Suppressor macrophage (primary cell): ENCODE measurements around the gene ESYT1.

Source experiments
- DNase-seq, 4 experiments: peaks; one replicate each; pipeline ENCODE4 v3.0.0-alpha.2; 2020 to 2022

Gene ESYT1

DNA sequence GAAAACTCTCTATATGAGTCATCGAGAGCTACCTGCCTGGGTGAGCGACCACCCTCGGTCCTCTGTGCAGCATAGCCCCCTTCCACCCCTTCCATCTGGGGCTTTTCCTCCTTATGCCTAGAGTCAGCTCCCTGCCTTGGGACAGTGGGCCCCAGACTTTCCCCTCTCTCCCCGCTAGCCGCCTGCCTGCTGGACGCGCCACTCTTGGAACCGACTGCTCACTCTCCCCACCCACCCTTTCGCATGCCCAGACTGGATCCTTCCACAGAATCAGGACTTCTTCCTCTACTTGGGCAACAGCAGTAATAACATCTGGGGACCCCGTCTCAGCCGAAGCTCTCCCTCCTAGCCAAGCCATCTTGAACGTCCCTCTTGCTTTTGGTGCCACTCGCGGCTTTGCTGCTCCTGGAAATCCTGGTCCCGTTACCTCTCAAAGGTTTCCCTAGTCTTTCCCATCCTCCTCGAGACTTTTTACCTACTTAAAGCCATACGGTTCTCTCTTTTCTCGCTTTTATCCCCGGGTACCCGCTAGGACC lies 671 bp downstream of the ESYT1 start:
- peak; percentile 19 to 55 (median 43) for DNase-seq

- peak; percentile 39 to 78 (median 58) for DNase-seq
These were observed 1.3 kb downstream of the ESYT1 start for GRCh38 chr12:56129206-56129941.

GRCh38 chr12:56129942-56130495 lies 2.0 kb downstream of the ESYT1 start:
- DNase-seq: peak in 1 of 4 experiments; percentile 17

GRCh38 chr12:56130876-56131275 lies 2.8 kb downstream of the ESYT1 start:
- DNase-seq: no peak

- DNase-seq: no peak
These were observed 6.8 kb downstream of the ESYT1 start for GRCh38 chr12:56134897-56135296.

- DNase-seq: no peak
These were observed 9.9 kb downstream of the ESYT1 start for GRCh38 chr12:56137853-56138571.

DNA sequence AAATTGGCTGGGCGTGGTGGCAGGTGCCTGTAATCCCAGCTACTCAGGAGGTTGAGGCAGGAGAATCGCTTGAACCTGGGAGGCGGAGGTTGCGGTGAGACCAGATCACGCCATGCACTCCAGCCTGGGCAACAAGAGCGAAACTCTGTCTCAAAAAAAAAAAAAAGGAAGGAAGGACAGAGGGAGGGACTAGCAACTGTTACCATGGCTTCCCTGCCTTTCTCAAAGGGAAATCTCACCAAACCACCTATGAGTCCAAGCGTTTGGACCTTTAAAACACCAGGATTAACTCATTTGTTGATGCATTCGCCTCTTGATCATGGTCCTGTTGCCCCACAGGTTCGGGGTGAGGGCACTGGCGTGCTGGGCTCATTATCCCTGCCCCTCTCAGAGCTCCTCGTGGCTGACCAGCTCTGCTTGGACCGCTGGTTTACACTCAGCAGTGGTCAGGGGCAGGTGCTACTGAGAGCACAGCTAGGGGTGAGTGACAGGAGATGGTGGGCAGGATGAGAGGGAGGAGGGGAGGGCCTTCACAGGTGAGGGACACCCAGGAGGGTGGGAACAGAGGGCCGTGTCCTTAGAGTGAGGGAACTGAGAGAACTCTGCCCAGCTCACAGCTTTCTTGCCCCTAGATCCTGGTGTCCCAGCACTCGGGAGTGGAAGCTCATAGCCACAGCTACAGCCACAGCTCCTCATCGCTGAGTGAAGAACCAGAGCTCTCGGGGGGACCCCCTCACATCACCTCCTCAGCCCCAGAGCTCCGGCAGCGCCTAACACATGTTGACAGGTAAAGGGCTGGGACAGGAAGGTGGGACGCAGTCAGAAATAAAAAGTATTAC lies 14.1 kb downstream of the ESYT1 start:
- peak in 3 of 4 experiments; percentile 44 to 63 (median 52) for DNase-seq

DNA sequence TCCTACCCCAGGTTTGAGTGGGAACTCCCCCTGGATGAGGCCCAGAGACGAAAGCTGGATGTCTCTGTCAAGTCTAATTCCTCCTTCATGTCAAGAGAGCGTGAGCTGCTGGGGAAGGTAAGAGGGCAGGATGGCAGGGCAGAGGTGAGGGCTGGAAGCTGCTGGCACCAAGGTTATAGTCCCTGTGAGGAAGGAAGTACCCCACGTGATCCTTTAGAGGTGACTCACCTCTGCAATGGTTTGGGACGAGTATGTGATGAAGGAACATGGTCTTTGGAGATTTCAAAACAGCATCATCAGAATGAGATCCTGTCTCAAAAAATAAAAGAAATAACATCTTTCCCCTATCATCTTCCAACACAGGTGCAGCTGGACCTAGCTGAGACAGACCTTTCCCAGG lies 15.2 kb downstream of the ESYT1 start:
- no peak for DNase-seq

- peak in 2 of 4 experiments; percentile 27 to 31 for DNase-seq
These were observed 15.8 kb downstream of the ESYT1 start for GRCh38 chr12:56143870-56144269.

DNA sequence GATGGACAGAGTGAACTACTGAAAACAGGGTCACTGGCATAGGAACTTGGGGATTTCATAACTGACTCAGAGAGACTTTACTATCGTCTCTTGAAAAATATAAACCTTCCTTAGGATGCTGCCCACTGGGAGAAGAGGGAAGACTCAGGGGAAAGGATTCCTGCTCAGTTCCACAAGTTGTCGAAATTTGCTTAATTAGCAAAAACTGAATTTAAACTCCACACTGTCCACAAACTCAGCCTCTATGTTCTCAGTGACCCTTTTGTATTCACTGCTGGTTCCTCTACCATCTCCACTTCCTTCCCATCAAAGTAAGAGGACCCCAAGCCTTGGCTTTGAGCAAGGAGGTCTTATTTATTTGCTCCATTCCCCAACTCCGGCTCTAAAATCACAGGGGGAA lies 17.1 kb downstream of the ESYT1 start:
- no peak for DNase-seq

DNA sequence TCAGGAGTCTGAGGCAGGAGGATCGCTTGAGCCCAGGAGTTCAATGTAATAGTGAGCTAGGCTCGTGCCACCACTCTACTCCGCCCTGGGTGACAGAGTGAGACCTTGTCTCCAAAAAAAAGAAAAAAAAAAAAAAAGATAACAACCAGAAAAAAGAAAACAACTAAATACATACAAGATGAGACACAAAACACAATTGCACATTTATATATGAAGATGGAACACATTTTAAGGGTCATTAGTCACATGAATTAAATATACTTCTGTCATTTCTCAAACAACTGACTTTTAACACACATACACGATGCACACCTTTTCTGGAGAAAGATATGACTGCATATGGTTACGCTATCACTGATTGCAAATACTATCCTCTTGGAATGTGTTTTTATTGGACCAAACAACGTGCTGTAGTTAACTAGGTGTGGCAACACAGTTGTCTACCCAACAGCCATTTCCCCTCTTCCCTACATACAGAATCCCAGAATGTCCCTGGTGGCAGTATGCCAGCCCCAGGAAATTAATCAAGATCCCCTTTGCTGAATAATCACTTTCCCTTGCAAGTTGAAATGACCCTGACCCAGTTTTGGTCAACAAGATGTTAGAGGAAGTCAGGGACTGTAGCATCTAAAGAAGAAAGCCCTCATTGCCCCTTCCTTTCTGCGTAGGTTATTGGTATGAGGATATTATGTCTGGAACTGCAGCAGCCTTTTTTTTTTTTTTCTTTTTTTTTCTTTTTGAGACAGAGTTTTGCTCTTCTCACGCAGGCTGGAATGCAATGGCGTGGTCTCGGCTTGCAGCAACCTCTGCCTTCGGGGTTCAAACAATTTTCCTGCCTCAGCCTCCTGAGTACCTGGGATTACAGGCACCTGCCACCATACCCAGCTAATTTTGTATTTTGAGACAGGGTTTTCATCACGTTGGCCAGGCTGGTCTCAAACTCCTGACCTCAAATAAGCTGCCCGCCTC lies 18.7 kb downstream of the ESYT1 start:
- no peak for DNase-seq

DNA sequence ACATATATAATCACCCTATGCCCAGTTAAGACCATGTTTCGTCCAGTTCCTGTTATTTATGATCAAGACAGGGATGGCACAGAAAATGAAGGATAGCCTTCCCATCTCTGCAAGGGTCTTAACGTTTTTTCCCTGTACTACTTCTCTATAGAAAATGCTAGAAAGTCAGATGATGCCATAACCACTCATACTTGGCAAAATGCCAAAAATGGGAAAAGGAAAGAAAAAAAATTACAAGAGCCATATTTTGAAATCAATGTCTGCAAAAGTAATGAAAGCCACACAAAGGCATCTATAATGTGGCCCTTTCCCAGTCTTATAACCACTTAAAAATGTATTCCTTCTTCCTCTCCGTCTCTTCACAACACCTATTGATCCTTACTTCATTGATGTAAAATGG lies 22.5 kb downstream of the ESYT1 start:
- DNase-seq: peak in 3 of 4 experiments; percentile 24 to 75 (median 70)

DNA sequence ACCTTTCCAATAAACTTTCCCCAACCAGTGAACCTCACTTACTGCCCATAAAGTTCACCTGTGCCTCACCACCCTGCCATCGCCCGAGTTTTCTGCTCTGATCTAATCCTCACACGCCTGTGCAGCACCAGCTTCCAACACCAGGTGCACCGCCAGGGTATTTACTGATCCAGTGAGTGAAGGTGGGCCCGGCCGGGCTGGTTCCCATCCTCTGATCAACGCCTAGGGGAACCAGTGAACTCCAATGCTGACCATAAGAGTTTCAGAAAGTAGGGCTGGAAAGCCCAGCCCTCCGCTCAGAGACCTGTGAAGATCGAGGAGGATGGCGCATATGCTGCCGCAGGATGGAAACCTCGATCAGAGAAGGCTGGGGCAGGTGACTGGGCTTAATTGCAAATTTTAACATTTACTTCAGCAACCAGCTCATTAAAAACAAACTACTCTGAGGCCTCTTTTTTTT lies 23.6 kb downstream of the ESYT1 start:
- DNase-seq: peak; percentile 39 to 61 (median 52)

- peak; percentile 94 to 97 (median 96) for DNase-seq
These were observed 24.2 kb downstream of the ESYT1 start, which contains the start of gene MYL6B for GRCh38 chr12:56152132-56152755. MYL6B (plus strand) TSS chr12:56152587; CDS start chr12:56153919, 1,332 bp downstream.

DNA sequence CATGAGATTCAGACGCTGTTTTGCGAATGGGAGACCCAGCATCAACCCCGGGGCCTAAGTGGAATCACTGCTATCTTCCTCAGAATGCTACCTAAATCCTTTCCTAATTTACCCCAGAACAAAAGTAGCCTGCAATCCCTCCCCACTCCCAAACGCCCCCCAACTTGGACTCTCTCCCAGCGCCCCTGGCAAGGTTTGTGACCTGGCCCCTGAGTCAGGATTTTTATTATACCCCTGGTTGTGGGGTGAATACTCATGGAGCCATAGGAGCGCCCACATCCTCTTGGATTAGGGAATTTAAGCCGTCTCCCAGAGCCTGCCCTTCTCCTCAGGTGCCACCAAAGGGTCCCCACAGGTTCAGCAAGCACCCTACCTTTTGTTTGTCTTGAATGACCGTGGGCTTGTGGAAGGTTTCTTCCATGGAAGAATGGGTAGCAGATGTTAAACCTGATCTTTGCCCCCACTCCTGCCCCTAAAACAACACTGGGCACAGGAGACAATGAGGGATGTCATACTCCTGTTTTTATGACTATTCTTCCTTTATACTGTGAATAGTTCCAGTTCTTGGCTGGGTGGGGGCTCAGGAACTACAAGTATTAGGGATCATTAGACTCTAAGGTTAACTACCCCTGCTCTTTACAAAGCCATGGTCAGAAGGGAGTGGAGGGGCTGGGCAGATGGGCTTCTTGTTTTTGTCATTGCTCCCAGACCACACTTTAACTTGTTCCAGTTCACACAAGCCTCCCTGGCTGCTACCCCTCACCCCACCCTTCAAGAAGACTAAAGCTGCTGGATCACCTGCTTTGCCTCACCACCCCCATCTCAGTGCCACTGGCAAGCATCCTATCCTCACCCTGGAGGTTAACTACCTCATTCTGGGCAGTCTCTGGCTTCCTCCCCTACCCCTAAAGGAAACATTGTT lies 24.9 kb downstream of the ESYT1 start:
- no peak for DNase-seq

DNA sequence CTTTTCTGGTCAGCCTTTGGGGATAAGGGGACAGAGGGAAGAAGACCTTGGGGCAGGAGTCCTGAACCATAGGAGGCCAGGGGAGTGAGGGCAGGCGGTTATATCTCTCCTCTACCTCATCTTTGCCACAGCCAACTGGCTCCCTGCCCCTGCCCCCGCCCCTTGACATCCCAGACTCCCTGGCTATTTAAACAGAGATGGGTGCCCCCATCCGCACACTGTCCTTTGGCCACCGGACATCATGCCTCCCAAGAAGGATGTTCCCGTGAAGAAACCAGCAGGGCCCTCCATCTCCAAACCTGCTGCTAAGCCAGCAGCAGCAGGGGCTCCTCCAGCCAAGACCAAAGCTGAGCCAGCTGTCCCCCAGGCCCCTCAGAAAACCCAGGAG lies 25.6 kb downstream of the ESYT1 start:
- no peak for DNase-seq

DNA sequence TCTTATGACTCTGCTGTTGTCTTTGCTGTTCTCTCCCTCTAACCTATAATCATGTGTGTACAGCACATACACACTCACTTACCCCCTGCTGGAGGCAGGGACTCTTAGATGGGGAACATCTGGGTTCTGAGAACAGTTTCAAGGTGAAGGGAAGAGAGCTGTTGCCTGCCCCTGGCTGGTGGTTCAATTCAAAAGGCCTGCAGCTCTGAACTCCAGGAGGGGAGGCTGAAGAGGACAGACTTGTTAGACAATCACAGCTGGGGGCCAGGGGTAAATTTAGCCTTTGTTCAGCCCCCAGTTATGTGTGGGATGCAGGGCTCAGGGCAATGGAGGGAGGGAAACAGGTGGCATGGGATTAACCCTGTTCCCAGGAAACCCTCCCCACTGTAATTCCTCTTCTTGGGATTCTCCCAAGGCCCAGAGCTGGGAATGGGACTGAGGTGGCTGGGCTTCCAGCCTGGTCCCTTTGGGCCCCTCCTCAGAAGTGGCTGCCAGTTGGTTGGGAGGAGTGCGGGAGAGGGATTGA lies 26.2 kb downstream of the ESYT1 start:
- DNase-seq: no peak

GRCh38 chr12:56154818-56155217 lies 26.8 kb downstream of the ESYT1 start:
- no peak for DNase-seq

DNA sequence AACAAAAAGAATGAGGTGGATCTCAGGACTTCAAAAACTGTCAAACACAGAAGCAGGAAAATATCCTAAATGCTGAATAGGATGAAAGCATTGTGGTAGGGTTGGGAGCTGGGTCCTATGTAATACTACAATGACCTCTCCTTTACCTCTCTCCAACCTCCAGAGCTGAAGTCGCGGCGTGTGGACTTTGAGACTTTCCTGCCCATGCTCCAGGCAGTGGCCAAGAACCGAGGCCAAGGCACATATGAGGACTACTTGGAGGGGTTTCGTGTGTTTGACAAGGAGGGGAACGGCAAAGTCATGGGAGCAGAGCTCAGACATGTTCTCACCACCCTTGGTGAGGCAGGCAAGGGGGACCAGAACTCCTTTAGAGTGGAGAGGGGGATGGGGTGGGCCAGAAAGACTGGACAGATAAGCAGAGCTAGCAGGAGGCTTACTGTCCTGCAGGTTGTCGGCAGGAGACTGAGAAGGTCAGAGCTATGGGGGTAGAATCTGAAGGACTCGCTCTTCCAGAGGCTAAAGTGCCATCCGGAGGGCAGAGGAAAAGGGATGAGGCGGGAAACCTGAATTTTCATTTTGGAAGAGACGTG lies 27.3 kb downstream of the ESYT1 start:
- DNase-seq: no peak
